DOHH2 (cell line): ENCODE measurements around the gene ZSCAN16.
"Not testable (repeated sequence)": the region's sequence is repeated elsewhere in the genome, so short reads cannot be mapped to it uniquely, and the experiment has no call there.

Source experiments
- H3F3A ChIP-seq: fragments of 200-600 bp; sonication (generic), shearing (Covaris generic); 2 replicates; pipeline ENCODE4 v1.6.0; 2016; ENCODE audit warnings: antibody characterized with exemption, mild to moderate bottlenecking; ENCODE audit not compliant: control insufficient read depth, insufficient read depth
- H3K27ac ChIP-seq: fragments of 200-600 bp; sonication (generic); 2 replicates; pipeline ENCODE4 v1.5.1; 2014; ENCODE audit warnings: low read depth, mild to moderate bottlenecking, low read length, moderate library complexity
- H3K27me3 ChIP-seq: fragments of 200-600 bp; sonication (generic); 2 replicates; pipeline ENCODE4 v1.6.1; 2014; ENCODE audit warnings: mild to moderate bottlenecking, low read length, mixed read lengths; ENCODE audit not compliant: control insufficient read depth
- H3K36me3 ChIP-seq: fragments of 200-600 bp; sonication (generic); 2 replicates; pipeline ENCODE4 v1.6.1; 2014; ENCODE audit warnings: mild to moderate bottlenecking, low read length, moderate library complexity, mixed read lengths; ENCODE audit not compliant: control insufficient read depth
- H3K4me1 ChIP-seq: fragments of 200-600 bp; sonication (generic); 2 replicates; pipeline ENCODE4 v1.6.1; 2014; ENCODE audit warnings: mild to moderate bottlenecking, low read length, mixed read lengths; ENCODE audit not compliant: control insufficient read depth
- H3K4me2 ChIP-seq: fragments of 200-600 bp; sonication (generic); 2 replicates; pipeline ENCODE4 v1.6.0; 2014; ENCODE audit warnings: mild to moderate bottlenecking, low read length, moderate library complexity
- H3K4me3 ChIP-seq: fragments of 200-600 bp; sonication (generic); 2 replicates; pipeline ENCODE4 v1.5.1; 2014; ENCODE audit warnings: mild to moderate bottlenecking, low read length, mixed read lengths
- H3K79me2 ChIP-seq: fragments of 200-600 bp; sonication (generic); 2 replicates; pipeline ENCODE4 v1.6.1; 2014; ENCODE audit warnings: mild to moderate bottlenecking, low read length, mixed read lengths; ENCODE audit not compliant: control insufficient read depth
- H3K9me2 ChIP-seq: fragments of 200-600 bp; sonication (generic); replicated peaks from 2 replicates; pipeline ENCODE4 v1.6.1; 2014; ENCODE audit warnings: mild to moderate bottlenecking, low read length, mixed read lengths; ENCODE audit not compliant: control insufficient read depth
- H3K9me3 ChIP-seq: fragments of 200-600 bp; sonication (generic); 2 replicates; pipeline ENCODE4 v1.6.1; 2014; ENCODE audit warnings: antibody characterized with exemption, low read length, mixed read lengths; ENCODE audit not compliant: control insufficient read depth, insufficient read depth
- H4K20me1 ChIP-seq: fragments of 200-600 bp; sonication (generic); 2 replicates; pipeline ENCODE4 v1.6.0; 2014; ENCODE audit warnings: low read depth, mild to moderate bottlenecking, antibody characterized with exemption, low read length, moderate library complexity; ENCODE audit not compliant: control insufficient read depth, insufficient read depth
- EZH2phosphoT487 ChIP-seq: fragments of 200-600 bp; sonication (generic); IDR thresholded peaks from 2 replicates; pipeline ENCODE4 v1.6.1; 2017; ENCODE audit warnings: borderline replicate concordance, mild to moderate bottlenecking, antibody characterized with exemption, low read length, moderate library complexity, mixed read lengths
- TF ChIP-seq, protein P1 (sequence below): fragments of 200-600 bp; sonication (generic); IDR thresholded peaks from one replicate; pipeline ENCODE4 v1.5.1; 2014; ENCODE audit warnings: antibody characterized with exemption, mild to moderate bottlenecking, low read depth, low read length; ENCODE audit not compliant: poor library complexity, severe bottlenecking

The ZSCAN16 gene

DNA sequence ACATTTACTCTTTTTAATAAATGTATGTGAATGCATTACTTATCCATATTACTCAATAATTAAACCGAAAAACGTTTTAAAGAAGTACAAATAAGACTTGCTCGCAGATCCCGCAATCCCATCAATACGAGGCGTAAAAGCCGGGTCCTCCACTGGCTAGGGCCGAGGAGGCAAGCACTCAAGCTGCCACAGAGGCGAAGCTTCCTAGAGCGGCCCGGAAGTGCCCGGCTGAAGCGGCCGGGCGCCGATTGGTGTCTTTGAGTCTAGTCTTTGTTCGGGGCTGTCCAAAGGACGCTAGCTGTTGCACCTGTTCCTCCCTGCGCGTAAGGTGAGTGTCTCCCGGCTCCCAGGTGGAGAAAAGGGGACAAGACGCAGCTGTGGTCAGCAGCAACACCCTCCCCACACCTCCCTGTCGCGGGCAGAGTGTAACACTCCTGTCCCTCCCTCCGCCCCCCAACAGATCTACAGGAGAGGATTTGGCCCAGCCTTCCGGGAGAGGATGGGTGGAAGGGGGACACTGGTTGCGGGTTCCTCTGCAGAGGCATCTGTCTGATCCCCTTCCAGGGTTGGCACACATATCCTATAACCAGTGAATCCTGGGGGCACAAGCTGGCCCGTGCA lies at the start of gene ZSCAN16:
ZSCAN16 (plus strand) TSS at position 260 of the 621 bp plus-strand sequence. CDS start 835 bp downstream, outside the sequence.
- no peaks in the 10 kb centered on the region for H3K27me3 ChIP-seq
- peak within 1 kb of the TSS; percentile 83 for H3K4me2 ChIP-seq
- H3K27ac ChIP-seq: peak within 1 kb of the TSS; percentile 16
- peak within 1 kb of the TSS; percentile 80 for H3K4me3 ChIP-seq
- no peaks in the 10 kb centered on the region for H3K9me2 ChIP-seq
- peaks cover 30% of the 10 kb centered on the region for H3K4me1 ChIP-seq
- H3K36me3 ChIP-seq: peaks cover 73% of the 10 kb centered on the region
- peaks cover 63% of the 10 kb centered on the region for H3K79me2 ChIP-seq
- H3F3A ChIP-seq: peaks cover 5% of the 10 kb centered on the region; the same call in 1 of the 2 replicates
- H3K9me3 ChIP-seq: no peaks in the 10 kb centered on the region
- H4K20me1 ChIP-seq: no peaks in the 10 kb centered on the region
- TF ChIP-seq EZH2phosphoT487: no peak
- TF ChIP-seq, protein P1, sequence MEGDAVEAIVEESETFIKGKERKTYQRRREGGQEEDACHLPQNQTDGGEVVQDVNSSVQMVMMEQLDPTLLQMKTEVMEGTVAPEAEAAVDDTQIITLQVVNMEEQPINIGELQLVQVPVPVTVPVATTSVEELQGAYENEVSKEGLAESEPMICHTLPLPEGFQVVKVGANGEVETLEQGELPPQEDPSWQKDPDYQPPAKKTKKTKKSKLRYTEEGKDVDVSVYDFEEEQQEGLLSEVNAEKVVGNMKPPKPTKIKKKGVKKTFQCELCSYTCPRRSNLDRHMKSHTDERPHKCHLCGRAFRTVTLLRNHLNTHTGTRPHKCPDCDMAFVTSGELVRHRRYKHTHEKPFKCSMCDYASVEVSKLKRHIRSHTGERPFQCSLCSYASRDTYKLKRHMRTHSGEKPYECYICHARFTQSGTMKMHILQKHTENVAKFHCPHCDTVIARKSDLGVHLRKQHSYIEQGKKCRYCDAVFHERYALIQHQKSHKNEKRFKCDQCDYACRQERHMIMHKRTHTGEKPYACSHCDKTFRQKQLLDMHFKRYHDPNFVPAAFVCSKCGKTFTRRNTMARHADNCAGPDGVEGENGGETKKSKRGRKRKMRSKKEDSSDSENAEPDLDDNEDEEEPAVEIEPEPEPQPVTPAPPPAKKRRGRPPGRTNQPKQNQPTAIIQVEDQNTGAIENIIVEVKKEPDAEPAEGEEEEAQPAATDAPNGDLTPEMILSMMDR: no peak

DNA sequence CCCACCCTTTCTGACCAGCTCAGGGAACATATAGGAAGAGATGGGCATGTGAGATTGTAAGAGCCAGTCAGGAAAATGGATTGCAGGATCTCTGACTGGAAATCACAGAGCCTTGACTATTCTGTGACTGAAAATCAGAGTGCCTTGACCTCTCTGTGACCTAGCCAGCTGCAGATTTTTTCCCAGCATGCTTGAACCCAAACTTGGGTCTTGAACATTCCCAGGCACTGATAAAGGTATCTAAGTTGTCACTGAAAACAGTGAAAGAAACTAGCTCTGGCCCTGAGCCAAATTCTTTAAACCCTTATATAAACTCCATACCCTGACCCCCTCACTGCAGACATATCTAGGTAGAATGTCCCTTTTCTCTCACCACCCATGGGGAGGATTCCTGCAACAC lies 46.4 kb upstream of the ZSCAN16 start:
- Histone ChIP-seq H3K4me2 (no peak overlapping the region), H3F3A (peaks cover 4% of the 10 kb centered on the region; the same call in 1 of the 2 replicates), H3K27me3 (no peaks in the 10 kb centered on the region), H4K20me1 (no peaks in the 10 kb centered on the region), H3K9me3 (no peaks in the 10 kb centered on the region), H3K4me3 (no peak overlapping the region), H3K79me2 (peaks cover 21% of the 10 kb centered on the region), H3K27ac (no peak overlapping the region), H3K4me1 (peaks cover 19% of the 10 kb centered on the region), H3K9me2 (no peaks in the 10 kb centered on the region), H3K36me3 (peaks cover 13% of the 10 kb centered on the region; the same call in 1 of the 2 replicates)
- TF ChIP-seq, protein P1: no peak
- no peak for TF ChIP-seq EZH2phosphoT487

DNA sequence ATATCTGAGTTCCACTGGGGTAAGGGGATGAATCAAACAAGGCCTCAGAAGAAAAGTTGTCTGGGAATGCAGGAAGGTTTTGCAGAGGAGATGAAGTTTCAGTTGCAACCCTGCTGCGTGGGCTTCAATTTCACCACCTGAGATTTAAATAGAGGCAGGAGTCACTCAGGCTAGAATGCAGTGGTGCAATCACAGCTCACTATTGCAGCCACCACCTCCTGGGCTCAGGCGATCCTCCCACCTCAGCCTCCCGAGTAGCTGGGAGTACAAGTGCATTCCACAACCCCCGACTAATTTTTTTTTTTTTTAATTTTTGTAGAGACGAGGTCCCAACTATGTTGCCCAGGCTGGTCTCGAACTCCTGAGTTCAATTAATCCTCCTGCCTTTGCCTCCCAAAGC lies 45.6 kb upstream of the ZSCAN16 start:
- Histone ChIP-seq H3K79me2 (peaks cover 21% of the 10 kb centered on the region), H3K9me2 (no peaks in the 10 kb centered on the region), H3K4me3 (no peak overlapping the region), H3K27ac (no peak overlapping the region), H3F3A (peaks cover 4% of the 10 kb centered on the region; the same call in 1 of the 2 replicates), H3K27me3 (no peaks in the 10 kb centered on the region), H4K20me1 (no peaks in the 10 kb centered on the region), H3K4me1 (peaks cover 19% of the 10 kb centered on the region), H3K4me2 (peak overlapping the region; percentile 98; the same call in 1 of the 2 replicates), H3K9me3 (no peaks in the 10 kb centered on the region), H3K36me3 (peaks cover 15% of the 10 kb centered on the region)
- TF ChIP-seq EZH2phosphoT487: no peak
- TF ChIP-seq, protein P1: no peak

DNA sequence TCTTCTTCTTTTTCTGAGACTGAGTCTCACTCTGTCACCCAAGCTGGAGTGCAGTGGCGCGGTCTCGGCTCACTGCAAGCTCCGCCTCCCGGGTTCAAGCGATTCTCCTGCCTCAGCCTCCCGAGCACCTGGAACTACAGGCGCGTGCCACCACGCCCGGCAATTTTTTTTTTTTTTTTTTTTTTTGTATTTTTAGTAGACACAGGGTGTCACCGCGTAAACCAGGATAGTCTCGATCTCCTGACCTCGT lies 44.1 kb upstream of the ZSCAN16 start, which contains the start of gene ZNF165:
ZNF165 (plus strand) TSS at position 188 of the 250 bp plus-strand sequence. CDS start 4,913 bp downstream, outside the sequence.
- peaks cover 19% of the 10 kb centered on the region for H3K4me1 ChIP-seq
- not testable (repeated sequence) for H3K27me3 ChIP-seq

More for the DNA sequence above, 44.1 kb upstream of the ZSCAN16 start, which contains the start of gene ZNF165:
- H3K79me2 ChIP-seq: peaks cover 21% of the 10 kb centered on the region
- H3K9me2 ChIP-seq, H4K20me1 ChIP-seq, H3F3A ChIP-seq, H3K9me3 ChIP-seq: not testable (repeated sequence)
- peaks cover 23% of the 10 kb centered on the region for H3K36me3 ChIP-seq
- peak within 1 kb of the TSS; percentile 98 for H3K4me2 ChIP-seq
- H3K27ac ChIP-seq: peak within 1 kb of the TSS; percentile 69
- H3K4me3 ChIP-seq: peak within 1 kb of the TSS; percentile 98
